NCI-H2107 (cell line): ENCODE results near the gene ABCC5.
A peak's percentile ranks its signal among the peaks of the same experiment; 100 is the strongest.
"Not testable (repeated sequence)": the region's sequence is repeated elsewhere in the genome, so short reads cannot be mapped to it uniquely, and the experiment has no call there.

Experiments used
- DNase-seq: peaks from one replicate; lab custom pipeline; 2025; lab: John Stamatoyannopoulos, UW

Gene ABCC5

GRCh38 chr3:183885766-183886165, 131.9 kb downstream of the ABCC5 start:
- no peak for DNase-seq

GRCh38 chr3:183884427-183885296, 133.0 kb downstream of the ABCC5 start, which contains the start of gene PARL:
Gene PARL, minus strand, starts transcription at chr3:183884880. Its CDS starts 34 bp downstream, at chr3:183884846.
- DNase-seq = peak; percentile 99

GRCh38 chr3:183884097-183884426, 133.6 kb downstream of the ABCC5 start:
- no peak for DNase-seq

GRCh38 chr3:183883291-183884096, 134.2 kb downstream of the ABCC5 start:
- DNase-seq = no peak

DNA sequence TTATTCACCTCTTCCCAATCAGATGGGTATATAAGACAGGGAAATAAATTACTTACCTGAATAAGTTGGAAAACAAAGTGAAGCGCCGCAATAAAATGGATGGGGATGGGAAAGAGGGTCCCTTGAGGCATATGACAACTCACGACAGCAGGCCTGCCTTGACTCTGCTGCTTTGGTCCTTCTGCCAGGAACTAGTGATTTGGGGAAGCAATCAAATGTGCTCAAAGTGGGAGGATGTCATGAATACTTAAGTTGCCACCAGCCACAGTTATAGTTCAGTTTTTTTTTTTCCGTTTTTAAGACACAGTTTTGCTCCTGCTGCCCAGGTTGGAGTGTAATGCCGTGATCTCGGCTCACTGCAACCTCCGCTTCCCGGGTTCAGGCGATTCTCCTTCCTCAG, 137.6 kb downstream of the ABCC5 start:
- DNase-seq = no peak

GRCh38 chr3:183879243-183879642, 138.4 kb downstream of the ABCC5 start:
- no peak for DNase-seq

DNA sequence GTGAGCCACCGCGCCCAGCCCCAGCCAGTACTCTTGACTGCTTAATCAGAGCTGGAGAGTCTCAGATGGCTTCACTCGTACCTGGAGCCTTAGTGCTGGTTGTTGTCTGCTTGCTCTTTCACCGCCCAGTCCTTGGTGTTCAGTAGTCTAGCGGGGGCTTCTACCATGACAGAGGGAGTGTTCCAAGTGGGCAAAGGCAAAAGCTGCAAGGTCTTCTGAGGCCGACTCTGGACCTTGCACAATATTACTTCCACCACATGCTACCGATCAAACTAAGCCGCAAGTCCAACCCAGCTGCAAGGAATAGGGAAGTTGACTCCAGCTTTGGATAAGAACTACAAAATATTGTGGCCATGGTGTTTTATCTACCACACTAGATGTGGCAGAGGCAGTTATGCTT, 139.6 kb downstream of the ABCC5 start:
- no peak for DNase-seq

GRCh38 chr3:183877227-183877626, 140.5 kb downstream of the ABCC5 start:
- DNase-seq = not testable (repeated sequence)

DNA sequence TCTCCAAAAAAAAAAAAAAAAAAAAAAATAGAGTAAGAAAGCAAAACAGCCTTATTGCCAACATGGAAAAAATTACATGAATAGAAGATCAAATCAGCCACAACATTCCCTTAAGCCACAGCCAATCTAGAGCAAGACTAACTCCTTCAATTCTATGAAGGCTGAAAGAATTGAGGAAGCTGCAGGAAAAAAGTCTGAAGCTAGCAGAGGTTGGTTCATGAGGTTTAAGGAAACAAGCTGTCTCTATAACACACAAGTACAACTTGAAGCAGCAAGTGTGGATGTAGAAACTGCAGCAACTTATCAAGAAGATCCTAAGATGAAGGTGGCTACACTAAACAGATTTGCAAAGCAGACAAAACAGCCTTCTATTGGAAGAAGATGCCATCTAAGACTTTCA, 142.3 kb downstream of the ABCC5 start:
- DNase-seq = no peak

GRCh38 chr3:183873914-183874313, 143.8 kb downstream of the ABCC5 start:
- no peak for DNase-seq

DNA sequence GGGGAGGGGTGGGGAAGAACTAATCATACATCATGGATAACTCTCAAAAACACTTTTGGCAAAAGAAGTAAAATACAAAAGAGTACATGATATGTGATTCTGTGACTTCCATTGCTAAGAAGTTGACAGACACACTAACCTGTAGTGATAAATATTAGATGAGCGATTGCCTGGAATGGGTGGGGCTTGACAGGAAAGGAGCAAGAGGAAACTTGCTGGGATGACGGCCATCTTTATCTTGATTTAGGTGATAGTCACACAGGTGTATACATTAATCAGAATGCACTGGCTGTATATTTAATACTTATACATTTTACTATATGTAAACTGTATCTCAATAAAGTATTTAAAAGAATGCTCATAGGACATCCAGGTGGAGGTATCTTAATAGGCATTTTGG, 146.1 kb downstream of the ABCC5 start:
- DNase-seq = no peak

DNA sequence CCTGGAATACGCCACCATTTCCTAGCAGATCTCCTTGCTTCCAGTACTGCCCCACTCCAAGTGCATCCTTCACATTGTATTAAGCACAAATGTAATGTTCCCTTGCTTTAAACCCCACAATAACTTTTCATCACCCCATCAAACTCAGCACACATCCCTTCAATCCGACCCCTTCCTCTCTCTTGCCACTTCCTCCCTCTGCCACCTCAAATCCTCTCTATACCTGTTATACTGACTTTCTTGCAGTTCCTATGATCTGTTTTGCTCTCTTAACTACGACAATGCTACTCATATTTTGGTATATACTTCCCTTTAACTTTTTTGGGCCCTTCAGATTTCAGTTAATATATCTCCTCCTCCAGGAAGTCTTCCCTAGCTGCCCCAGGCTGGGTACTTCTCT, 147.1 kb downstream of the ABCC5 start:
- no peak for DNase-seq
